Measurements from ENCODE around the gene SMOC1.

The SMOC1 gene

GRCh38 chr14:69886453-69887242 lies 7.4 kb downstream of the SMOC1 start:
- TF ChIP-seq CTCF (IDR thresholded peaks at IDR 0.05; ENCODE audit: low read depth, low read length) = no peak
- H3K4me3 ChIP-seq (ENCODE audit: low read depth, low read length) = no peak overlapping the region

GRCh38 chr14:69887740-69888657 lies 8.8 kb downstream of the SMOC1 start:
- no peak overlapping the region for H3K4me3 ChIP-seq (ENCODE audit: low read depth, low read length)
- no peak for TF ChIP-seq CTCF (IDR thresholded peaks at IDR 0.05; ENCODE audit: low read depth, low read length)

GRCh38 chr14:69891422-69891821 lies 12.2 kb downstream of the SMOC1 start:
- H3K4me3 ChIP-seq (ENCODE audit: low read depth, low read length) = no peak overlapping the region
- TF ChIP-seq CTCF (IDR thresholded peaks at IDR 0.05; ENCODE audit: low read depth, low read length) = no peak

- no peak for TF ChIP-seq CTCF (IDR thresholded peaks at IDR 0.05; ENCODE audit: low read depth, low read length)
- no peak overlapping the region for H3K4me3 ChIP-seq (ENCODE audit: low read depth, low read length)
These were observed 15.9 kb downstream of the SMOC1 start for GRCh38 chr14:69895109-69895508.

DNA sequence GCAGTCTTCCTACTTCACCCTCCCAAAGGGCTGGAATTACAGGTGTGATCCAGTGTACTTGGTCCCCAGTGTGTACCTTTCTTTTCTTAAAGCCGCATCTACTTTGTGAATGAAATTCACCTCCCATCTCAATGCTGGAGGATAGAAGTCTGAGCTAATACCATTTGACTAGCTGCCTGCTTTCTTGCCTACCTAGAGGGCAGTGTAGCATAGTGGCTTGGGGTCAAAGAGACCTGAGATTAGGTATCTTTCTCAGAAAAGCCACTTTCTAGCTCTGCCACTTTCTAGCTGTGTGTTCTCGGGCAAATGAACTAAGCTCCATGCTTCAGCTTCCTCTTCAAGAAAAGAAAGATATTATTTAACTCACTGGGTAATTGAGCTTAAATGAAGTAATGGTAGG lies 16.9 kb downstream of the SMOC1 start:
- H3K4me3 ChIP-seq (ENCODE audit: low read depth, low read length) = no peak overlapping the region
- TF ChIP-seq CTCF (IDR thresholded peaks at IDR 0.05; ENCODE audit: low read depth, low read length) = no peak

- no peak overlapping the region for H3K4me3 ChIP-seq (ENCODE audit: low read depth, low read length)
- no peak for TF ChIP-seq CTCF (IDR thresholded peaks at IDR 0.05; ENCODE audit: low read depth, low read length)
These were observed 17.8 kb downstream of the SMOC1 start for GRCh38 chr14:69896972-69897371.

- TF ChIP-seq CTCF (IDR thresholded peaks at IDR 0.05; ENCODE audit: low read depth, low read length) = no peak
- H3K4me3 ChIP-seq (ENCODE audit: low read depth, low read length) = no peak overlapping the region
These were observed 21.4 kb downstream of the SMOC1 start for GRCh38 chr14:69900603-69901002.
